GM10847 (cell line): ENCODE results near the gene RTN1.

Experiments used
- POLR2A ChIP-seq: IDR thresholded peaks from 2 replicates; pipeline ENCODE4 v1.6.1; 2011; ENCODE audit not compliant: insufficient read length; ENCODE audit errors: extremely low read depth

RTN1 gene

DNA sequence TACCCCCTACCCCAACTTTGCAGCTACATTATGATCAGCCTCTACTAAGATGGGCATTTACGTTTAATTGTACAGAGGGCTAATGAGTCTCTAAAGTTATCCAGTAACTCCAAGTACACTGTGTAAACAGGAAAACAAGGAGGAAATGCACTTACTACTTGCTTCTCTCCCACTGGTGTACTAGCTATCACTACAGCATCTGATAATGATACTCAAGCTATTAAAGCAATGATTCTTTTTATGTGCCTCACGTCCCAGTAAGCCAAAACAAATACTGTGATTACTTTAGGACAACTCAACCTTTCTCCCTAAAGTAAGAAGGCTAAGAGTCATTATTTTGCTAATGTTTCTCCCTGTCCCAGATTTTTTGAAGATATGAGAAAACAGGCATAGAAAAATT is 165.3 kb downstream of the RTN1 start:
- no peak for TF ChIP-seq POLR2A

DNA sequence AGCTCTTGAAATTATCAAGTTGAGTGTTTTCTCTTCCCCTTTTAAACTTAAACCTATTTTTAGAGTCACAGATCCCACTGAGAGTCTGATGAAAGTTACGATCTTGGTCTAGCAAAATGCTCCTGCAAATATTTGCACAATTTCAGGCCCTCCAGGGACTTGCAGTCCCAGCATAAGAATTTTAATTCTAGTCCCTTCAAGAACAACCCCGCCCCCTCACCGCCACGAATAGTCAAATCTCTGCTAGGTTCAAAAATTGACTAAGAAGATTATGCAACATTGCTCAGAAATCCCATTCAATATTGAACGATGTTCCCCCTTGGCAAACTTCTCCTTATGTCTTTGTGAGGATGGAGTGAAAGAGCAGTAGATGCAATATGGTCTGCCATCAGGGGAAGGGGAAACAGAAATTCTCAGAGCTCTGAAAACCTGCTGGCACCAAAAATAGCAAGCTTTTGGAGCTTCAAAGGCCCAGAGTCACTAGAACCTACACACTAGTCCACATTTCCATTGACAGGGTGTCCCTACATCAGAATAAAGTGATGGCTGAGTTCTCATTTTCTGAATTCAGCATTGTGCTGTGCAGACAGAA is 166.4 kb downstream of the RTN1 start:
- TF ChIP-seq POLR2A, result no peak

DNA sequence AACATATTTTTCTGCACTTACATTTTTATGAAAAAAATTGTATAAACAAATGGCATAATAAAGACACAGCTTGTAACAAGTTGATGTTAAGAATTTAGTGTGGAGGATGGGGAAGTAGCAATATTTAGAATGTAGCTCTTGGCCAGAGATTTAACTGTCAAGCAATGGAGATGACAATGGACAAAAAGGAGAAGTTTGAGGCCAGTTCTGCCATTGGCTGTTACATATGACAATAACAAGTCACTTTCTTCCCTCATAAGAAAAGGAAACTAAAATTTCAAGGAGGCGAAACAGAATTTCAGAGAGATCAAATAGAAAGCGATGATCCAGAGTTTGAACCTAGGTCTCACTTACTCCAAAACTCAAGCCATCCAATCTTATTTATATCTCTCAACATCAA is 171.1 kb downstream of the RTN1 start:
- no peak for TF ChIP-seq POLR2A

DNA sequence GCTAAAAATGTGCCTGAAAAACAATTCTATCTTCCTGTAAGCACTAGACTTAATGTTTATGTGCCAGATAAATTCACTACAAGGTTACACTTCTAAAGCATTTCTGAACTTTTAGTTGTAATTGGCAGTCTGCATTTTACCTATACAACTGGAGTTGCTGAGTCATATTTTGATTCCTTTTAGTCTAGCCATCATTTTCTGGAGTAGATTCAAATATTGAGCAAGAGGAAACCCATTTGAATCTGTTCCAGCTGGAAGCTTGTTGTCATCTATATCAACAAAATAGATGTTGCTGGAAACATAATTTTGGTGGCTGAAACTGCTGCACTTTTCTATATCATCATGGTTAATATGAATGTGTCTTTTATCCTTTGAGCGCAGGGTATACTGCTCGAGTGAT is 171.8 kb downstream of the RTN1 start:
- TF ChIP-seq POLR2A, result no peak

DNA sequence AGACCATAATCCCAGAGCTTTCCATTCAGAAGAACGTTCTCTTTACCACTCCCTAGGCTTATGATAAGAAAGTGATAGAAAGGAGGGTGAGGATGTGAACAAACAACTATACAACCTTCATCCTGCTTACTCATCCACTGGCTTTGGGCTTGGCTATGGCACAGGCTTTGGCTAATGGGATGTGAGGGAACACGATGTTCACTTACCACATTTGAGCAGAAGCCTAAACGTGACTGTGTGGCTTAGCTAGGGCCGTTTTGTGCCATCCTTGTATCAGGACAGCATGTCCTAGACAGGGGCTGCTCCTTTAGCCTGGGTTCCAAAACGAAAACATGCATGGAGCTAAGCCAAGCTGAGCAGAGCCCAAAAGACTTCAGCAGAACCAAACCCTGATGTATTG is 175.4 kb downstream of the RTN1 start:
- no peak for TF ChIP-seq POLR2A

DNA sequence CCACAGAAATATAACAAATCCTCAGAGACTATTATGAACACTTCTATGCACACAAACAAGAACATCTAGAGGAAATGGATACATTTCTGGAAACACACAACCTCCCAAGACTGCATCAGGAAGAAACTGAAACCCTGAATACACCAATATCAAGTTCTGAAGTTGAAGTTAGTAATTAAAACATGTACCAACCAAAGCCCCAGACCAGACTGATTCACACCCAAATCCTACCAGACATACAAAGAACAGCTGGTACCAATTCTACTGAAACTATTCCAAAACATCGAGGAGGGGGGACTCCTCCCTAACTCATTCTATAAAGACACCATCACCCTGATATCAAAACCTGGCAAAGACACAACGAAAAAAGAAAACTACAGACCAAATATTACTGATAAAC is 179.3 kb downstream of the RTN1 start:
- TF ChIP-seq POLR2A, result no peak

DNA sequence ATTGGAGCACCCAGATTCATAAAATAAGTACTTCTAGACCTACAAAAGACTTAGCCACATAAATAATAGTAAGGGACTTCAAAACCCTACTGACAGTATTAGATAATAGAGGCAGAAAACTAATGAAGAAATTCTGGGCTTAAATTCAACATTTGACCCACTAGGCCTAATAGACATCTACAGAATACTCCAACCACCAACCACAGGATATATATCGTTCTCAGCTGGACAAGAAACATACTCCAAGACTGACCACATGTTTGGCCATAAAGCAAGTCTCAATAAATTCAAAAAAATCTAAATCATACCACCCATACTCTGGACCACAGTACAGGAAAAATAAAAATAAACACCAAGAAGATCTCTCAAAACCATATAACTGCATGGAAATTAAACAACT is 180.2 kb downstream of the RTN1 start:
- no peak for TF ChIP-seq POLR2A

DNA sequence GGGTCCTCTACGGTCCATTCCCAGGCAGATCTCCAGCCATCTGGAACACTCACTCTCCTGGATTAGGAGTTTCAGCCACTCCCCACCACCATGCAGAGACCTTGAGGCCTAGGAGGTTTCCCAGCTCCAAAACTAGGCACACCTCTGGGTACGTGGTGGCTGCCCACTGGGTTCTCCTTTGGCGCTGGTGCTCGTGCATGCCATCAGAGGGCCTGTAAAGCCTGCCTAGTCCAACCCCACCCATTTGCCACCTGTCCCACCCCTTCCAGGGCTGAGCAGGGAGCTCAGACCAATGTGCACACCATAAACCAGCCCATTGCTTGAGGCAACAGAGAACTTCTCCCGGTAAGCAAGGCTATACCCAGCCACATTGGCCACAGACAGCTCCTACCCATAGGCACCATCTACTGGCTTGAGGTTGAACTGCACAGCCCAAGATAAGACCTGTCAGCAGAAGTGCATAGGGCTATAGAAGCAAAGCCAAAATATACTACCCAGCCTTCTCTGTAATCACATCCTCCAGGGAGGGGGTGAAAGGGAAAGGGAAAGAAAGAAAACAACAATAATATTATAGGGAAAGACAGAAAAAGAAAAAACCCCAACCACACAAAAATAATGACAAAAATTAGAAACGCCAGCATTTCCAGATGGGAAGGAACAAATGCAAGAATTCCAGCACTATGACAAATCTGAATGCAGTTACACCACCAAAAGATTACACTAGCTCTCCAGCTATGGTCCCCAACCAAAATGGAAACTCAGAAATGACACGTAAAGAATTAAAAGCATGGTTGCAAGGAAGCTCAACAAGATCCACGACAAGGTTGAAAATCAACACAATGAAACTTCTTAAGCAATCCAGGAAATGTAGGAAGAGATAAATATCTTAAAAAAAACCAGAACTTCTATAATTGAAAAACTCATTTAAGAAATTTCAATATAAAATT is 182.1 kb downstream of the RTN1 start:
- TF ChIP-seq POLR2A, result no peak

DNA sequence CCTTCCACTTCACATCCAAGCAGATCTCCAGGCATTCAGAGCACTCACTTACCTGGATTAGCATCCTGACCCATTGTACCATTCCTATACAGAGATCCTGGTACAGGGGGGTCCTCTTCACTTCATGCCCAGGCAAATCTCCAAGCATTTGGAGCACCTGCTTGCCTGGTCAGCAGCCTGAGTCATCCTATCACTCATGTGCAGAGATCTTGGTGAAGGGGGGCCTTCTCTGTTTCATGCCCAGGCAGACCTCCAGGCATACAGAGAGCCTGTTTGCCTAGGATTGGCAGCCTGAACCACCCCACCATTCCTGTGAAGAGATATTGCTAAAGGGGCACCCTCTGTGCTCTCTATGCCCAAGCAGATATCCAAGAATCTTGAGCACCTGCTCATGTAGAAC is 182.9 kb downstream of the RTN1 start:
- TF ChIP-seq POLR2A, result no peak

DNA sequence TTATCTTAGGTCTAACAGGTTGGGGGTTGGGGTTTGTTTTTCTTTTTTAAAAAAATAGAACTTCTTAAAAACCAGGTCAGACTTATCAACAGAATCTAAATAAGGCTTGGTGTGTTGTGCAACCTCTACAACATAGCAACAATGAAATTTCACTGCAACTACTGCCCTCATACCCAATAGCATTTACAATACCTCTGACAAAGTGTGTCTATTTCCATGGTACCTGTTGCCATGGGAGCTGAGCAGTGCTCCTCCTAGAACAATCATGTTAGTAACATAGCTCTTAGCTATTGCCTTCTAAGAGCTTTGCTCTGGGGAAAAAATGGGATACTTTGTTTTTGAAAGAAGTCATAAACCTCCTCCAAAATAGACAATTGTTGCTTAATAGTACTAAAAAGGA is 190.7 kb downstream of the RTN1 start:
- TF ChIP-seq POLR2A, result no peak

DNA sequence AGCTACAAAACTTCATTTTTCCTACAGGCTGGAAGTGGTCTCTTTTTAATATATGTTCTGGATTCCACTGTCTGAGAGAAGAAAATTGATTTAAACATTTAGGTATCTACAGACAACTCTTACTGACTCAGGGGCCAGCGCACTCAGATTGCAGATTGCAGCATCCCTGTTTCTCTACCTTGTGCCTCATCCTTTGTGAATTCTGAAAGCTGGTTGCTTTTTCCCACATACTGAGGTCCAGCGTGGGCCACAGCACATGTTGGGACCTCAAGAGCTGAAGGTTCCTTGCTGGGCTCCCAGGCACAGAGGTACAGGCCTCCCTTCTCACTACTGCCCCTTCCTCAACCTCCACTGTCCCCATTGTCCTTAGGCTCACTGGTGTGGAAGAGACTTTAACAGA is 192.2 kb downstream of the RTN1 start:
- TF ChIP-seq POLR2A, result no peak

DNA sequence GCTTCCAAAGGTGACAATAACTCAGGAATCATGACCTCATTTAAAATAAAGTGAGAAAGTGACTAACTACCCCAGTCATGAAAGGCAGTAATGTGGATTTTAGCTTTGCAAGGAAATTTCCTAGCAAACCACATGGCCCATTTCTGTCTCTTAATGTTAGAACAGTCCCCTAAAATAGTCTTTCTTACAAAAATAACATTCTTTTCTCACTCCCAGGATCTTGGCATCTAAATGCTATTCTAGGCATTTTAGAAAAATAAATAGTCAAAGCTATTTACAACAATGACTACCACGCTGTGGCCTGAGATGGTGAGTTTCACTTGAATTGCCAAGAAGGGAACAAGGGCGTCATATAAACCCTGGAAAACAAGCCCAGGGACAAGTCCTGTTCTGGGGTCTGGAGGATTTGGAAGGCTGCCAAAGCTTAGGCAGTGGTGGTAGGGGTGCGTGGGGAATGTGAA is 192.8 kb downstream of the RTN1 start:
- TF ChIP-seq POLR2A, result no peak

DNA sequence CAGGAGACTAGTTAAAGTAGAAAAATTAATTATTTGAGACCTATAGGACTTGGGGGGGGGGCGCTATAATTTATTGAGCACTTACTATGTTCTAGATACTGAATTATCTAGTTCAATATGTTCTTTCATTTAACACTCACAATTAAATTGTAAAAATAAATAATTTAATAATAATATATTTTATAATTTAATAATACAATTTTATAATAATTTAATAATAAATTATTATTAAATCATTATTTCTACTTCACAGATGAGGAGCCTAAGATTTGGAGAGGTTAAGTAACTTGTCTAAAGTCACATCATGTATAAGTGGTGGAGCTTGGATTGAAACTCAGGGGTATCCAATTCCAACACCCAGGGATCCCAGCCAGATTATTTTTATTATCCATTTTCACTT is 195.2 kb downstream of the RTN1 start:
- no peak for TF ChIP-seq POLR2A

DNA sequence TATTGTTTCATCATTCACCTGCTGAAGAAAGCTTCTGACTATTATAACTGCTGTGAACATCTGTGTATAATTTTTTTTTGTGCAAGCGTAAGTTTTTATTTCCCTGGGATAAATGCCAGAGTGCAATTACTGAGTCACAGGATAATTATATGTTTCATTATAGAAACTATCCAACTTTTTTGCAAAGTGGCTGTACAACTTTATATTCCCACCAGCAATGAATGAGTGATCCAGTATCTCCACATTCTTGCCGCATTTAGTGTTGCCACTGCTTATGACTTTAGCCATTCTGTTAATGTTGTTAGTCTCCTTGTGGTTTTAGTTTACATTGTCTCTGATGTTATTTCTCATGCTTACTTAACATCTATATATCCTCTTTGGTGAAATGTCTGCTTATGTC is 205.8 kb downstream of the RTN1 start:
- no peak for TF ChIP-seq POLR2A

DNA sequence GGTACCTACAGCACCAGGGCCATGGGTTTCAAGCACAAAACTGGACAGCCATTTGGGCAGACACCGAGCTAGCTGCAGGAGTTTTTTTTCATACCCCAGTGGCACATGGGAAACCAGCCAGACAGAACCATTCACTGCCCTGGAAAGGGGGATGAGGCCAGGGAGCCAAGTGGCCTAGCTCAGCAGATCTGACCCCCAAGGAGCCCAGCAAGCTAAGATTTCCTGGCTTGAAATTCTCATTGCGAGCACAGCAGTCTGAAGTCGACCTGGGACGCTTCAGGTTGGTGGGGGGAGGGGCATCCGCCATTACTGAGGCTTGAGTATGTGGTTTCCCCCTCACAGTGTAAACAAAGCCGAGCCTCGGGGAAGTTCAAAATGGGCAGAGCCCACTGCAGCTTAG is 212.8 kb downstream of the RTN1 start:
- no peak for TF ChIP-seq POLR2A

DNA sequence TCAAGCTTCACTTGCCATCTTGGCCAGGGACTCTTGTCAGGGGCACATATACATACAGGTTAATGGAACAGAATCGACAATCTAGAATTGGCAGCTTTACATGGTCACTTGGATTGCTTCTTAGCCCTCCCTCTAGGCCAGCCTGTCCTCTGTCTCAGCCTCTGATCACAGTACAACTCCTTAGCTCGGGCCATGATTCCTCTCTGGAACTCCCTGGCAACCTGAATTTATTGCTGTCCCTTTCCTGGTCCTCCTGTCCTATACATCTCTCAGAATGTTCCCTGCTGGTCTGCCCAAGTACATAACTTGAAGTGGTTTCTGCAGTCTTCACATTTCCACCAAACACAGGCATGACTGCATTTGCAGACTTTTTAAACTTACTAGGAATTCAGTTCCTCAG is 214.1 kb downstream of the RTN1 start:
- TF ChIP-seq POLR2A, result no peak

DNA sequence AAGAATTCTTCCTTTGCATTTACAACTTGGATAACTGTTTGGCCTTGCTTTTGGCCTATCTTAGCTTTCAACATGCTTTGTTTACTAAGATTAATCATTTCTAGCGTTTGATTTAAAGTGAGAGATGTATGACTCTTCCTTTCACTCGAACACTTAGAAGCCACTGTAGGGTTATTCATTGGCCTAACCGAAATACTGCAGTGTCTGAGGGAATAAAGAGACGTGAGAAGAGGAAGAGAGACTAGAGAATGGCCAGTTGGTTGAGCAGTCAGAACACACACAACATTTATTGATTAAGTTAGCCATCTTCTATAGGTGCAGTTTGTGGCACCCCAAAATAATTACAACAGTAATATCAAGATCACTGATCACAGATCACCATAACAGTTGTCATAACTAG is 231.7 kb downstream of the RTN1 start:
- no peak for TF ChIP-seq POLR2A
